Esophagus muscularis mucosa (tissue), 4 donors: ENCODE results near the gene PXDN.

Experiments used
- EP300 ChIP-seq: sonication (generic); formaldehyde crosslinking; IDR thresholded peaks from one replicate; pipeline ENCODE4 v1.6.1; 2017; ENCODE audit warnings: antibody characterized with exemption
- POLR2A ChIP-seq: fragments of 450-650 bp; IDR thresholded peaks from one replicate; pipeline ENCODE4 v1.6.1; 2017; ENCODE audit warnings: antibody characterized with exemption, moderate library complexity, mild to moderate bottlenecking, low read depth
- TF ChIP-seq, protein P1 (sequence below), 3 experiments: fragments of 200-600 bp in 2 of 3; fragments of 450-650 bp in 1 of 3; sonication (generic) in 2 of 3; IDR thresholded peaks; one replicate each; pipeline ENCODE4 v1.5.1; 2017 to 2019; ENCODE audit warnings: antibody characterized with exemption in 3 of 3, mild to moderate bottlenecking in 2 of 3, moderate library complexity in 1 of 3

DNA sequence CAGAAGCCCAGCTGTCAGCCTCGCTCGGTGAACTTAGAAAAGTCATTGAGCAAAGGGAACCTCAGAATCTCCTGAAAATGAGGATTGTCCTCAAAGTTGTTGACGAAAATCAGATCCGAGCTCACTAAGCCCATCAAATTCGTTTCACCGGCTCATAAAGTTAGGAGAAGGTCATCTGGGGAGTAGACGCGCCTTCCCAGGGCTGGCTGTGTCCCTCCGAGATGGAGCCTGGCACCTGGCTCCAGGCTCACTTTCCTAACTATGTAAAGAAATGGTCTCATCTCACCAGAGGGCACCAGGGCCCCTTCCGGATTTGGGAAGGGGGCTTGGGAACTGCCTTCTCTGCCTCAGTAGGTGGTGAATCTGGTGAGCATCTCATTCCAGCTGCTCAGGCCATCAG, 145.5 kb downstream of the PXDN start:
- TF ChIP-seq POLR2A (no peak), EP300 (no peak)
- TF ChIP-seq, protein P1, sequence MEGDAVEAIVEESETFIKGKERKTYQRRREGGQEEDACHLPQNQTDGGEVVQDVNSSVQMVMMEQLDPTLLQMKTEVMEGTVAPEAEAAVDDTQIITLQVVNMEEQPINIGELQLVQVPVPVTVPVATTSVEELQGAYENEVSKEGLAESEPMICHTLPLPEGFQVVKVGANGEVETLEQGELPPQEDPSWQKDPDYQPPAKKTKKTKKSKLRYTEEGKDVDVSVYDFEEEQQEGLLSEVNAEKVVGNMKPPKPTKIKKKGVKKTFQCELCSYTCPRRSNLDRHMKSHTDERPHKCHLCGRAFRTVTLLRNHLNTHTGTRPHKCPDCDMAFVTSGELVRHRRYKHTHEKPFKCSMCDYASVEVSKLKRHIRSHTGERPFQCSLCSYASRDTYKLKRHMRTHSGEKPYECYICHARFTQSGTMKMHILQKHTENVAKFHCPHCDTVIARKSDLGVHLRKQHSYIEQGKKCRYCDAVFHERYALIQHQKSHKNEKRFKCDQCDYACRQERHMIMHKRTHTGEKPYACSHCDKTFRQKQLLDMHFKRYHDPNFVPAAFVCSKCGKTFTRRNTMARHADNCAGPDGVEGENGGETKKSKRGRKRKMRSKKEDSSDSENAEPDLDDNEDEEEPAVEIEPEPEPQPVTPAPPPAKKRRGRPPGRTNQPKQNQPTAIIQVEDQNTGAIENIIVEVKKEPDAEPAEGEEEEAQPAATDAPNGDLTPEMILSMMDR (IDR thresholded peaks at IDR 0.05), result no peak
